GM19023 (cell line): Measurements from ENCODE around the gene COQ6.
"Not testable (repeated sequence)": the region's sequence is repeated elsewhere in the genome, so short reads cannot be mapped to it uniquely, and the experiment has no call there.

ENCODE experiments used
- ATAC-seq: cut with Tn5 transposase; IDR thresholded peaks from one replicate; pipeline ENCODE4 v1.9.1; 2021; ENCODE audit warnings: mild to moderate bottlenecking, moderate library complexity; ENCODE audit not compliant: unreplicated experiment

COQ6 gene

DNA sequence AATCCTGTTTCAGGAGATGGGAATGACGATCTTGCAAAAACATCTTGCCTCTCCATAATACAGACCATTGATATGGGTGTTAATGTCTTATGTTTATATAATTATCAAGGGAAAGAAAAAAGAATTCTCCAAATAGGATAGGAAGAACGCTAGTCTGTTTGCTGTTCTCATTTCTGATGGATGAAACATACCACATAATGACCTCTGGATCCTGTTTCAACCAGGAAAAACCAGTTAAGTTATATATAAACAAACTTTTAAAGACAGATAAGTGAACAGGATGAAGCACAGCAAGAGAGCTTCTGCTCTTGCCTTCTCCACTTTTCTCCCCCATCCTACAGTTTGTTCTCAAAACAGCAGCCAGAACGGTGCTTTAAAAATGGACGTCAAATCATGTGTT is 27.8 kb downstream of the COQ6 start:
- ATAC-seq: no peak

DNA sequence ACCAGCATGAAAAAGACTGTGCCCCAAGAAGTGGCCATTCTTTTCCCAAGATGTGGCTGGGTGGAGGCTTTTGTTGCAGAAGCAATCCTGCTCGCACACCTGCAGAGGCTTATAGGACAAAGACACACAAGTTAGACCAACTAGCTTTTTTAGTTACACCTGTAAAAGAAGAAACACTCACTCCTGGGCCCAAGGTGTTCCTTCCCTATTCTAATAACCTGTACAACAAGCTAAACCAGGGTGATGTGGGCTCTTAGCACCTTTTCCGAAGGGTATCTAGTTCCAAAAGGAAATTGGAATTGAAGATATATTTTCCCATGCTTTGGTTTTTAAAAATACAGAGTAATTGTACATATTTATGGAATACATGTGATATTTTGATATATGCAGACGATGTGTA is 38.0 kb downstream of the COQ6 start:
- no peak for ATAC-seq

DNA sequence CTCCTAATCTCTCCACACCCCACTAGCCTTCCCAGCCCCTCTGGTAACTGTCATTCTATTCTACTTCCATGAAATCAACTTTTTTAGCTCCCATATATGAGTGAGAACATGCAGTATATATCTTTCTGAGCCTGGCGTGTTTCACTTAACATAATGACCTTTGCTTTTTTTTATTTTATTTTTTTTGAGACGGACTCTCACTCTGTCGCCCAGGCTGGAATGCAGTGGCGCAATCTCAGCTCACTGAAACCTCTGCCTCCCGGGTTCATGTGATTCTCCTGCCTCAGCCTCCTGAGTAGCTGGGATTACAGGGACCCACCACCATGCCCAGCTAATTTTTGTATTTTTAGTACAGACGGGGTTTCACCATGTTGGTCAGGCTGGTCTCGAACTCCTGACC is 38.6 kb downstream of the COQ6 start:
- ATAC-seq: not testable (repeated sequence)

DNA sequence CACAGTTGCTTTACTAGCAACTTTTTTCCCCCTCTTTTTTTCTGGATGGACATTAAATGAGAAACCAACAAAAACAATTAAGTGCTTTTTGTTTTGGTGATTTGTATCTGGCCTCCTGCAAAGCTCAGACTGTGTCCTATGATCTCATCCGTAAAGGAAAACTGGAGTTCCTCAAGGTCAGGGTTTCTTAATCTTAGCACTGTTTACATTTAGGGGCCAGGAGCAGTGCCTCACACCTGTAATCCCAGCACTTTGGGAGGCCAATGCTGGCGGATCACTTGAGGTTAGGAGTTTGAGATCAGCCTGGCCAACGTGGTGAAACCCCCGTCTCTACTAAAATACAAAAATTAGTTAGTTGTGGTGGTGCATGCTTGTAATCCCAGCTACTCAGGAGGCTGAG is 41.0 kb downstream of the COQ6 start:
- ATAC-seq: no peak

DNA sequence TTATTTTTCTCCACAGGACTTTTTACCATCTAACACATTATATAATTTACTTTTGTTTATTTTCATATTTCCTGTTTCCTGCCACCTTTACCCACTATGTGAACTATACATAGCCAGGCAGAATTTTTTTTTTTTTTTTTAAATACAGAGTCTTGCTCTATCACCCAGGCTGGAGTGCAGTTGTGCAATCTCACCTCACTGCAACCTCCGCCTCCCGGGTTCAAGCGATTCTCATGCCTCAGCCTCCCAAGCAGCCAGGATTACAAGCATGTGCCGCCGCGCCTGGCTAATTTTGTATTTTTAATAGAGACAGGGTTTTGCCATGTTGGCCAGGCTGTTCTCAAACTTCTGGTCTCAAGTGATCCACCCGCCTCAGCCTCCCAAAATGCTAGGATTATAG is 44.8 kb downstream of the COQ6 start:
- not testable (repeated sequence) for ATAC-seq

DNA sequence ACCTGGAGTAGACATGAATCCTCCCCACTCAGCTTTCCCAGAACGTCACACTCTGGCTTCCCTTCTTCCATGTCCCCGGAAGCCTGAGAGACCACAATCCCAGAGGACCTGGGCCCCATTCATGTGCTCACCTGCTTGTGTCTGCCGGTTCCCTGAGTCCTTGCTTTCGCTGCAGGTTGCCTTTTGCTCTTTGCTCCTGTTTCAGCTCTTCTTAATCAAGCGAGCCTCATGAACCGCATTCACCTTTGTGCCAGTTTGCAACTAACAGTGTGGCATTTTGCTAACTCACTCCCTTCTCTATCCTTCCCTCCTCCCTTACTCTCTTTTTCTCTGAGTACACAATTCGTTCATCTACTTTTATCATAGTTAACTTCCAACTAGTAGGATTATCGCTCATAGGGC is 45.9 kb downstream of the COQ6 start:
- no peak for ATAC-seq

DNA sequence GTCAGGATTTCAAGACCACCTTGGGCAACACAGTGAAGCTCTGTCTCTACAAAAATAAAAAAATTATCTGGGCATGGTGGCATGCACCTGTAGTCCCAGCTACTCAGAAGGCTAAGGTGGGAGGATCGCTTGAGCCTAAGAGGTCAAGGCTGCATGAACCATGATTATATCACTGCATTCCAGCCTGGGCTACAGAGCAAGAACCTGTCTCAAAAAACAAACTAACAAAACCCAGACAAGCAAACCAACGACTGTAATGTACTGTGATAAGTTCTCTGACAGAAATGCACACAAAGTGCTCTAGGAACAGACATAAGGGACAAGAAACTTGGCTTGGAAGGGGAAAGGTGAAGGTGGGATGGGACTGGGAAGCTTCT is 46.6 kb downstream of the COQ6 start:
- no peak for ATAC-seq

DNA sequence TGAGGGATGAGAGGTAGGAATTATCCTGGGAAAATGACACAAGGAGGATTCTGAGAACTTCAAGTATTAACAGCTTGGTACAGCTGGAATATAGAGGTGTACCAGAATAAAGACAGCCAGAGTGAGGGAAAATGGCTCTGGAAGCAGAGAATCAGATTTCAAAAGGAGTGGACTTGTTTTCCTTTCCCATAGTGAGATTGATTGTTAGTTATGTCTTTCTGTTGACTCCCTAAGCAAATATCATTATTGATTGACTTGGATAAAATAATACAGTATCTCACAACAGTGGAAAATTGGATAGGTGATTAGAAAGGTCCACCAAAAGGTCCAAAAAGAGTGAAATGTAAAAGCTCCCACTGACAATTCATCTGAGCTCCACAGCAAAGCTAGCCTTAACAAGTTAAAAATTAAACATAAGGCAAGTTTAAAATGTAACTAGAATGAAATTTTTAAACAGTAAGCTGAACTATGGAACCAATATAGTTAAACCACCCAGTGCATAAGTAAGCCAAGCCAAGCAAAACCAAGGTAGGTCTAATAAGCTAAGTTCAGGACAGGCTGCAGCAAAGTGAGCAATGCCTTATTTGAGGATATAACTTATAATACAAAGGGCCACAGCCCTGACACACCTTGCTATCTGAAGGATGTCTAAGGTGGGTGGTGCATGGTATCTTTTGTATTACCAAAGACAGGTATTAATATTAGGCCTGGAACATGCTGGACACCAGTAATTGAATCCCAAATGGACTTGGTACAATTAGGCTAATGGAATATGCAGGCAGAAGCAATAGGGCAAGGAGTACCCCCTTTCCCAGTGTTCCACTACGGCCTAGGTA is 47.2 kb downstream of the COQ6 start:
- ATAC-seq: no peak

DNA sequence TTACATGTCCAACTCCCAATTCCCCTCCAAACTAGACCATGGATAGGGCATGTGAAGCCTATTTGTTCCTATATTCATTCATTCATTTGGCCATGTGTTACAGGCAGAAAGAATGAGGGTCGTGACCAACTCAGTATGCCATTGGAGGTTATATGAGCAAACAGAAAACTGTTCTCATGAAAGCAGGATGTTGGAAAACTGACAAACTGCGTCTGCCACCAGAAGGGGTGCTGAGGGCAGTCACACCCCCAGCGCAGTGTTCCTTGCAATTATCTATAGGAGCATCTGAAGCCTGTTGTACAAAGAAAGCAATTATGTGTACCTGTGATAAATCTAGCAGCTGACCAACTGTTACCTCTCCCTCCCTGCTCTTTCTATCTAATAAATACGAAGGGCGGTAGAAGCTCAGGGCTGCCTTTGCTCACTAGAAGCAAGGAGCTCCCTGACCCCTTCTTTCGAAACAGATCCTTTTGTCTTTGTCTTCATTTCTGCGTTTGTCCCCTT is 47.9 kb downstream of the COQ6 start:
- no peak for ATAC-seq

DNA sequence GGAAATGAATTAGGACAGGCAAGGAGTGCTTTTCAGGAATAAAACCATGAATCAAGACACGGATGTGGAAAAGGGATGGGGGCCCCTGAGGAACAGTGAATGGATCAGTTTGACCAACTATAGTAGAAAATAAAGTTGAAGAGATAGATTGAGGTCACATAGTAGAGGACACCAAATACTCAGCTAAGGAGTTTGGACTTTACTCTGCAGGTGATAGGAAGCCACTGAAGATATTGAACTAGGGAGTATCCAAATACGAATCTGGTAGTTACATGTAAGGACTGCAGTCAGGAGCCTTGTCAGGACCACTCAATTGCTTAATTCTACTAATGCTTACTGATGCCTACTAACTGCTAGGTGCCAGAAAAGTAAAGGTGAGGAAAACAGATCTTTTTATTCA is 48.6 kb downstream of the COQ6 start:
- no peak for ATAC-seq

DNA sequence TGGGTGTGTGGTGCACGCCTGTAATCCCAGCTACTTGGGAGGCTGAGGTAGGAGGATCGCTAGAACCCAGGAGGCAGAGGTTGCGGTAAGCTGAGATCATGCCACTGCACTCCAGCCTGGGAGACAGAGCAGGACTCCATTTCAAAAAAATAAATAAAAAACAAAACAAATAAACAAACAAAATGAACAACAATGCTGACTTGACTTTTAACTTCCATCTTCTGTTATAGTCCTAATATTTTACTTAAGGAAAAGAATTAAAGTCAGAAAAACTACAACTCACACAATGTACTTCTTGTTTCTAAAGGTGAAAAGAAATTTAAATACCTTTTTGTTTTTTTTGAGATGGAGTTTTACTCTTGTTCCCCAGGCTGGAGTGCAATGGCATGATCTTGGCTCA is 55.6 kb downstream of the COQ6 start:
- ATAC-seq: not testable (repeated sequence)

DNA sequence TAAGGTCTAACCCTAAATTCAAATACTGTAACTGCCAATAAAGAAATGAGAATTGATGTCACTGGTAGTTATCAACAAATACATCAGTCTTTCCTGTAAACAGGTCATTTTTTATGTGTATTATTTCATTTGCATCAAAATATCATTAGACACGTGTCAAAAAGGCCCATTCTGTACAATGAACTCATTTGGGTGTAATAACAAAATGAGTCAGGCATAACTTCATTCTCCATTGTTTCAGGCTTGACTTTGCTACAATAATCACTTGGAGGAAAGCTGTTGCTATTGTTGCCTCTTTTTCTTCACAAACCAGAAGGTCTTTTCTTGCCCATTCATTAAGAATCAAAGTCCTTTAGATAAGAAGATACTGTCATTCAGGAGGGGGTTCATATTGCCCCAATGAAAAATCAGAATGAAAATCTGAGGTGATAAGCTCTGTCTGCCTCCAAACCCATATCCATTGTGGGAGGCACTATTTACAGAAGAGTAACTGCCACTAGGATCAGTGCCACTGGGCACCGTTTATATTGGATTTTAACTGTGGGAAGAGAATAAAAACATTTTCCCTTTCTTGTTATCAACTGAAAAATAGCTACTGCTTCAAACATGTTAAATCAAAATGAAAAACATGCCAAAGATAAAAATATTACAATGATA is 58.9 kb downstream of the COQ6 start:
- no peak for ATAC-seq
